Kidney (tissue), 14 donors: Measurements from ENCODE around the gene SLC7A14. TPM values are rescaled to one million over a fixed set of nuclear protein-coding genes. Genes with fewer than 3 reads are reported as not detected.

Experiments used
- DNase-seq, 5 donors: peaks; one replicate each; pipeline ENCODE4 v3.0.0-alpha.2; 2013 to 2020
- FAIRE-seq: peaks from 2 replicates; lab custom pipeline; 2012; peaks lifted over from hg19 to GRCh38; lab: Jason Lieb, UNC
- H3K27ac ChIP-seq, 2 donors: one replicate each; pipeline ENCODE4 v1.7.0; 2013; ENCODE audit warnings: low read depth in 2 of 2, low read length in 2 of 2, inconsistent platforms in 1 of 2
- H3K27me3 ChIP-seq: one replicate; pipeline ENCODE4 v1.7.1; 2013; ENCODE audit warnings: low read length, inconsistent platforms; ENCODE audit not compliant: control insufficient read depth, insufficient read depth
- H3K36me3 ChIP-seq, 3 donors: one replicate each; pipeline versions ENCODE4 v1.7.0 to v1.7.1; 2013; ENCODE audit warnings: low read length in 3 of 3, control low read depth in 1 of 3, inconsistent platforms in 1 of 3; ENCODE audit not compliant: insufficient read depth in 3 of 3, control insufficient read depth in 2 of 3
- H3K4me1 ChIP-seq, 3 donors: one replicate each; pipeline versions ENCODE4 v1.7.0 to v1.7.1; 2013; ENCODE audit warnings: low read length in 3 of 3, inconsistent platforms in 1 of 3, low read depth in 1 of 3; ENCODE audit not compliant: control insufficient read depth in 2 of 3, insufficient read depth in 2 of 3
- H3K4me3 ChIP-seq, 3 donors: one replicate each; pipeline versions ENCODE4 v1.7.0 to v1.8.1; 2013; ENCODE audit warnings: low read length in 3 of 3, control low read depth in 1 of 3, inconsistent platforms in 1 of 3
- H3K9ac ChIP-seq, 3 donors: one replicate each; pipeline versions ENCODE4 v1.7.0 to v1.7.1; 2013; ENCODE audit warnings: low read length in 3 of 3, control low read depth in 1 of 3, inconsistent platforms in 1 of 3
- H3K9me3 ChIP-seq, 3 donors: one replicate each; pipeline versions ENCODE4 v1.7.0 to v1.7.1; 2013; ENCODE audit warnings: low read length in 3 of 3, control low read depth in 1 of 3, inconsistent platforms in 1 of 3; ENCODE audit not compliant: control insufficient read depth in 2 of 3, insufficient read depth in 1 of 3
- CTCF ChIP-seq: IDR thresholded peaks from 3 replicates; pipeline ENCODE4 v1.5.1; 2012; ENCODE audit warnings: mild to moderate bottlenecking, moderate library complexity, borderline replicate concordance; ENCODE audit not compliant: insufficient read depth; ENCODE audit errors: extremely low read depth
- intact Hi-C: fragments of 100-400 bp; cut with DNase I; formaldehyde crosslinking; loops from one replicate; pipeline ENCODE4 v1.11.1; 2022
- polyA plus RNA-seq: library from polyadenylated mRNA; stranded (reverse); fragments of 350-450 nt; fragmentation: Illumina TruSeq; extraction: RNeasy Lipid Tissue Mini Kit (QIAGEN cat#74804); gene quantifications from one replicate; pipeline ENCODE4 v1.2.3, GENCODE V29; 2014; ENCODE audit warnings: low read depth, low replicate concordance; ENCODE audit not compliant: insufficient read depth
- total RNA-seq: library from RNA; stranded (reverse); fragmentation: NEBNext Ultra II Directional; extraction: Animal tissue kit (Norgen Biotek cat#: 25700); gene quantifications from one replicate; pipeline ENCODE4 v1.2.1, GENCODE V29; 2021
- donor health status: control.
- donor health status: control.
- donor health status: control.
- donor health status: control.
- donor health status: control.
- donor health status: DM: yes; HTN: yes; CAD: no.
- donor health status: Normal renal cell carcinoma (clear cell type).

Gene SLC7A14
- total and polyA plus RNA-seq, 2 donors from 2014 or later: 0.04 TPM; not detected in 1

GRCh38 chr3:170475092-170475685, 110.7 kb downstream of the SLC7A14 start:
- Histone ChIP-seq H3K36me3 (no peaks in the 10 kb centered on the region), H3K4me3 (no peak overlapping the region), H3K9me3 (no peaks in the 10 kb centered on the region), H3K27me3 (no peaks in the 10 kb centered on the region), H3K27ac (no peak overlapping the region), H3K4me1 (peaks cover 0 to 2% (median 0%) of the 10 kb centered on the region in 3 donors), H3K9ac (no peak overlapping the region)
- peak in 2 of 5 donors; percentile 59 to 86 for DNase-seq
- FAIRE-seq: no peak
- intact Hi-C loops: no loop called here
- no peak for TF ChIP-seq CTCF

GRCh38 chr3:170473358-170473757, 112.5 kb downstream of the SLC7A14 start:
- H3K9me3 ChIP-seq: no peaks in the 10 kb centered on the region
- DNase-seq: no peak
- intact Hi-C loops: no loop called here
- FAIRE-seq: no peak
- H3K27me3 ChIP-seq: no peaks in the 10 kb centered on the region
- TF ChIP-seq CTCF: no peak
- H3K4me3 ChIP-seq: no peak overlapping the region
- H3K36me3 ChIP-seq: no peaks in the 10 kb centered on the region
- H3K9ac ChIP-seq: no peak overlapping the region
- H3K4me1 ChIP-seq: peaks cover 0 to 14% (median 0%) of the 10 kb centered on the region in 3 donors
- no peak overlapping the region for H3K27ac ChIP-seq

- no peak for FAIRE-seq
- DNase-seq: no peak
- H3K4me1 ChIP-seq: peaks cover 0 to 20% (median 0%) of the 10 kb centered on the region in 3 donors
- H3K9me3 ChIP-seq: no peaks in the 10 kb centered on the region
- no peak overlapping the region for H3K9ac ChIP-seq
- H3K36me3 ChIP-seq: no peaks in the 10 kb centered on the region
- no peaks in the 10 kb centered on the region for H3K27me3 ChIP-seq
- intact Hi-C loops: no loop called here
- H3K27ac ChIP-seq: no peak overlapping the region
- TF ChIP-seq CTCF: no peak
- no peak overlapping the region for H3K4me3 ChIP-seq
These were observed 114.7 kb downstream of the SLC7A14 start for GRCh38 chr3:170471149-170471548.
